HG02938 (cell line): ENCODE measurements around the gene GNAI3.

Experiments used
- ATAC-seq: cut with Tn5 transposase; IDR thresholded peaks from one replicate; pipeline ENCODE4 v1.9.1; 2021; ENCODE audit warnings: mild to moderate bottlenecking, moderate library complexity; ENCODE audit not compliant: unreplicated experiment

GNAI3 gene

GRCh38 chr1:109523706-109524105 is 24.7 kb upstream of the GNAI3 start:
- no peak for ATAC-seq

GRCh38 chr1:109527098-109527811 is 21.2 kb upstream of the GNAI3 start:
- ATAC-seq, result no peak

GRCh38 chr1:109527846-109528695 is 20.3 kb upstream of the GNAI3 start:
- no peak for ATAC-seq

- ATAC-seq, result no peak
These were observed 19.7 kb upstream of the GNAI3 start for GRCh38 chr1:109528712-109529111.

GRCh38 chr1:109529881-109530456 is 18.4 kb upstream of the GNAI3 start:
- ATAC-seq, result no peak

- ATAC-seq, result no peak
These were observed 17.8 kb upstream of the GNAI3 start for GRCh38 chr1:109530457-109531087.

- no peak for ATAC-seq
These were observed 17.0 kb upstream of the GNAI3 start for GRCh38 chr1:109531380-109531779.

- no peak for ATAC-seq
These were observed 16.5 kb upstream of the GNAI3 start for GRCh38 chr1:109531826-109532364.

GRCh38 chr1:109532365-109533136 is 15.9 kb upstream of the GNAI3 start:
- ATAC-seq, result peak; percentile 62

- no peak for ATAC-seq
These were observed 14.0 kb upstream of the GNAI3 start for GRCh38 chr1:109534307-109534858.

- ATAC-seq, result no peak
These were observed 12.9 kb upstream of the GNAI3 start for GRCh38 chr1:109535481-109535880.

- ATAC-seq, result no peak
These were observed 12.4 kb upstream of the GNAI3 start for GRCh38 chr1:109535971-109536491.

- no peak for ATAC-seq
These were observed 10.8 kb upstream of the GNAI3 start for GRCh38 chr1:109537450-109538178.

- ATAC-seq, result no peak
These were observed 9.4 kb upstream of the GNAI3 start for GRCh38 chr1:109538827-109539555.

- ATAC-seq, result no peak
These were observed 8.7 kb upstream of the GNAI3 start, which contains the start of gene GPR61 for GRCh38 chr1:109539676-109540075. Gene GPR61 (plus strand): TSS chr1:109539872. CDS start chr1:109543023, 3,151 bp downstream.

- ATAC-seq, result no peak
These were observed 7.3 kb upstream of the GNAI3 start for GRCh38 chr1:109541102-109541501.

GRCh38 chr1:109542657-109543056 is 5.8 kb upstream of the GNAI3 start:
- no peak for ATAC-seq

GRCh38 chr1:109543283-109543987 is 5.0 kb upstream of the GNAI3 start:
- ATAC-seq, result no peak
